Ureter (tissue), 1 donor: ENCODE measurements around the gene TRAPPC2. TPM values are rescaled to one million over a fixed set of nuclear protein-coding genes. Genes with fewer than 3 reads are reported as not detected.

Source experiments
- DNase-seq: peaks from one replicate; pipeline ENCODE4 v3.0.0-alpha.2; 2020; ENCODE audit warnings: low spot score
- total RNA-seq: library from RNA; stranded (reverse); gene quantifications from one replicate; pipeline ENCODE4 v1.2.4, GENCODE V29; 2023
- donor health status: DM: yes; HTN: yes; CAD: no.

The TRAPPC2 gene
- total RNA-seq, 1 donor from 2014 or later, result 17.4 TPM

DNA sequence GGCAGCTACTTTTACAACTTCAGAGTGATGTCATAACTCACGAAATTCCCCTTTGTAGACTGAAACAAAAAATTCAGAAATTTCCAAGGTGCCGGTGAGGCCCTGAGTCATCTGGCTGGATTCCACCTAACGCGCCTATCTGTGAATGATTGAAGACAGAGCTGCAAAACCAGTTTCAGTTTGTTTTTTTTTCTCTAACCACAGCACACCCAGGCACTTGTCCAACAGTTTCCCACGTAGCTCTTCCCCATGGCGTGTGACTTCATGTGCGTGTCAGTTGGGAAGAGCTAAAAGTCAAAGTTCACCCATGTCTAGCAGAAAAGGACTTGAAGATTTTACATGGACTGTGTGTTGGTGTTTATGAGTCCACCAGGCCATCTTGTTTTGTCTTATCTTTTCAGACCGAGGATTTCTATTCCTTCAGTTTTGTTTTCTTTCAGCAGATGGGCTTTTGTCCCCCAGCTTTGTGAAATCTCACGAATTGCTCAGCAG is 65.1 kb downstream of the TRAPPC2 start:
- DNase-seq, result peak; percentile 78

GRCh38 chrX:13667919-13668318 is 66.5 kb downstream of the TRAPPC2 start:
- no peak for DNase-seq

DNA sequence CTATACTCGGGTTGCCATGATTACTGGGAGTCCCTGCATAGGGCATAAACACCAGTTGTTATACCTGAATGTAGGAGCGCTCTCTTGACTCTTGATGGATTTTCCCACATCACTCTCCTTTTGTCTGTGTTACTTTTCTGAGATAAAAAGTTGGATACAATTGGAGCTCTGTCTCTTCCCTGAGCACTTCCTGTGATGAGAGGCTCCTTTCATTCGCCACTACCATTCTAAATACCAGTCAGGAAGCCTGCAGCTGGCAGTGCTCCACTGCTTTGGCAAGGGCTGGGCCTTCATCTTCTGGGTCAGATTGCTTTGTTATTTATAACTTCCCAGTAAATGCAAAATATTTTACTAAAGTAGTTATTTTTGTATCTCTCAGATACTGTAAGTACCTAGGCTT is 67.6 kb downstream of the TRAPPC2 start:
- no peak for DNase-seq

GRCh38 chrX:13664020-13664419 is 70.4 kb downstream of the TRAPPC2 start:
- no peak for DNase-seq

- DNase-seq, result no peak
Measured at GRCh38 chrX:13662355-13662791, 72.0 kb downstream of the TRAPPC2 start.

Other genes starting within 250 kb of the TRAPPC2 start
- 0.78 TPM for gene EGFL6, start 165.0 kb downstream of the TRAPPC2 start, total RNA-seq
- gene TCEANC, start 81.5 kb downstream of the TRAPPC2 start, total RNA-seq, result 3.4 TPM
- gene RAB9A, start 45.5 kb downstream of the TRAPPC2 start, total RNA-seq, result 25.1 TPM
- gene OFD1, start 128 bp upstream of the TRAPPC2 start, total RNA-seq, result 40.7 TPM
- gene GPM6B, start 82.5 kb upstream of the TRAPPC2 start, total RNA-seq, result 15.9 TPM